ENCODE results near the gene PRAMEF7.
"Not testable (repeated sequence)": the region's sequence is repeated elsewhere in the genome, so short reads cannot be mapped to it uniquely, and the experiment has no call there.

Gene PRAMEF7

GRCh38 chr1:12916310-12916709 lies at the start of gene PRAMEF7:
PRAMEF7 (plus strand) TSS chr1:12916610; CDS start chr1:12917693, 1,083 bp downstream.
- DNase-seq (ENCODE audit: extremely low read depth in 1 of 2, low read depth in 1 of 2), result not testable (repeated sequence)

GRCh38 chr1:12878453-12878852 lies 38.0 kb upstream of the PRAMEF7 start:
- not testable (repeated sequence) for DNase-seq (ENCODE audit: extremely low read depth in 1 of 2, low read depth in 1 of 2)

DNA sequence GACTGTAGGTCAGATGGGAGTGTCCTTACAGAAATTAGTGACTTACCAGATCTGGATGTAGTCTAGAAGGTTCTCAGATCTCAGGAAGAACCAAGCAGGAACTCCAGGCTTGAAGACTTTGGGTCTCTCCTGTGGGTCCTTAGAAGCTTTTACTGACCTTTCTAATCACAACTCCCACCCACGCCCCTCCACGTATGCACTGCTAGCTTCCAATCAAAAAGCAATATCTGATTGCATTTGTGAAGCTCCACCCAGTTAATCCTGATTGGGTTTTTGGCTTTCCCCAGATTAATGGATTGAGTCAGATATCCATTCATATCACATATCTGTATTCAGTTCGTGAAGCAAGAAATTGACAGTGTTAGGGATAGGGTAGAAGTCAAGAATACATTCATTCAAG lies 30.3 kb upstream of the PRAMEF7 start, which contains the start of gene PRAMEF4:
TSS of gene PRAMEF4 (minus strand) at position 101 of the 400 bp plus-strand sequence. CDS start 2,807 bp downstream, outside the sequence.
- not testable (repeated sequence) for DNase-seq (ENCODE audit: extremely low read depth in 1 of 2, low read depth in 1 of 2)

- DNase-seq (ENCODE audit: extremely low read depth in 1 of 2, low read depth in 1 of 2), result not testable (repeated sequence)
Observed at GRCh38 chr1:12898170-12898569, 18.2 kb upstream of the PRAMEF7 start, which contains the start of gene PRAMEF10. PRAMEF10 (minus strand) TSS chr1:12898270; CDS start chr1:12895847, 2,423 bp downstream.

- DNase-seq (ENCODE audit: extremely low read depth in 1 of 2, low read depth in 1 of 2), result not testable (repeated sequence)
Observed at GRCh38 chr1:12899186-12899585, 17.2 kb upstream of the PRAMEF7 start.

DNA sequence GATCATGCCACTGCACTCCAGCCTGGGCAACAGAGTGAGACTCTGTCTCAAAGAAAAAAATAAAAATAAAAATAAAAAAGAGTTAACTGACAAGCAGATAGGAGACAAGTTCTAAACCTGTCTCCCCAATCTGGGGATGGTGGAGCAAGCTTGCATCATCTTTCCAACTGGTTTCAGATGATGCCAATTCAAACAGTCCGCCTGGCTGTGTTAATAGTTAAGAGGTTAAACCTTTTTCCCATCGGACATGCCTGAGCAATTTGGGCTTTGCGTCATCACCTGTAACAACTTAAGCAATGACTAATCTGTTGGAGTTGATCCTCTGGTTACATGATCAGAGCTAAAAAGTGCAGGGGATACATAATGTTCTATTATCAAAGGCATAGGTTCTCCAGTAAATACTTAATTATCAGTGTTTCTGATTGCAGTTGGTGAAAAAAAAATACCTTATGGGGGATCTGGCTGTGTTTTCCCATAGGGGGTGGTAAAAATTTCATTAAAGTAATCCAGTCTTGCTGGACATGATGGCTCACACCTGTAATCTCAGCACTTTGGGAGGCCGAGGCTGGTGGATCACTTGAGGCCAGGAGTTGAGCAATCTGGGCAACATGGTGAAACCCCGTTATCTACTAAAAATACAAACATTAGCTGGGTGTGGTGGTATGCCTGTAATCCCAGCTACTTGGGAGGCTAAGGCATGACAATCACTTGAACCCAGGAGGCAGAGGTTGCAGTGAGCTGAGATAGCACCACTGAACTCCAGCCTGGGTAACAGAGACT lies 12.4 kb upstream of the PRAMEF7 start:
- not testable (repeated sequence) for DNase-seq (ENCODE audit: extremely low read depth in 1 of 2, low read depth in 1 of 2)

DNA sequence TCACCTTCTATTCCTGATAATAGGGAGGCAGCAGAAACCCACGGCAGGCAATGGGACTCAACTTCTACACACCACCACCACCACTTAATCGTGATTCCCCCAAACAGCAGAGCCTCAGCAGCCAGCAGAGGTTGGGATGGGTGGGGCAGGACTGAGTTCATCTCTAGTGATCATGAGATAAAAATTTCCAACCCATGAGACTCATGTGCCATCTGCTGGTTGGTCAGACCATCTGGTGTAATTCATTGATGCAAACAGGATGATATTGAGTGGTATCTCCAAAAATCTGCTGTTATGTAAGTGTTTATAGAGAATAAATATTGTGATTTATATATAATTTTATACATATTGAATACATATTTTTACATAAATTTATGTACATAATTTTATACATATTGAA lies 5.3 kb downstream of the PRAMEF7 start:
- DNase-seq (ENCODE audit: extremely low read depth in 1 of 2, low read depth in 1 of 2), result not testable (repeated sequence)

DNA sequence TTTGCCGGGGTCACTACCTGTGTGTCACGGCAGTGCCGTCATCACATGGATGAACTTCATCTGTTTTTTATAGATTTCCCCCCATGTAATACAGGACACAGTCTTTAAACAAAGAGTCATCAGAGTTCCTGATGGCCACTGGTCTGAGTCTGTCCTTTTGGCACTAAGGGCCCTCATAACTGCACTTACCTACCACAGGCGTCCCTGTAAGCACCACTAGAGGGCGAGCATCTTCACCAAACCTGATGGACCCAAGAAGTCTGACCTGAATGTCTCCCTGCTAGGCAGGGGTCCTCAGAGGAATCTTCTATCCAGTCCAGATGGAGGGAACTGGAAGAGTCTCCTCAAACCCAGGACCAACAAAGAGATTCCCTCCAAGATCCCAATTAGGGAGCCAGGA lies 8.0 kb downstream of the PRAMEF7 start:
- DNase-seq (ENCODE audit: extremely low read depth in 1 of 2, low read depth in 1 of 2), result not testable (repeated sequence)

- DNase-seq (ENCODE audit: extremely low read depth in 1 of 2, low read depth in 1 of 2), result not testable (repeated sequence)
Observed at GRCh38 chr1:12947480-12947879, 31.1 kb downstream of the PRAMEF7 start, which contains the start of gene PRAMEF6. PRAMEF6 (minus strand) TSS chr1:12947580; CDS start chr1:12942518, 5,062 bp downstream.

Measured in stimulated activated CD8-positive, alpha-beta memory T cell treated with anti-CD3 and anti-CD28 coated beads, Interleukin-7, amount 100 ng/mL, for 48 hours (primary cell).